GM21367 (cell line): Measurements from ENCODE around the gene LNX1.
A peak's percentile ranks its signal among the peaks of the same experiment; 100 is the strongest.

ENCODE experiments used
- ATAC-seq: cut with Tn5 transposase; IDR thresholded peaks from one replicate; pipeline ENCODE4 v1.9.1; 2021; ENCODE audit not compliant: unreplicated experiment

LNX1 gene

DNA sequence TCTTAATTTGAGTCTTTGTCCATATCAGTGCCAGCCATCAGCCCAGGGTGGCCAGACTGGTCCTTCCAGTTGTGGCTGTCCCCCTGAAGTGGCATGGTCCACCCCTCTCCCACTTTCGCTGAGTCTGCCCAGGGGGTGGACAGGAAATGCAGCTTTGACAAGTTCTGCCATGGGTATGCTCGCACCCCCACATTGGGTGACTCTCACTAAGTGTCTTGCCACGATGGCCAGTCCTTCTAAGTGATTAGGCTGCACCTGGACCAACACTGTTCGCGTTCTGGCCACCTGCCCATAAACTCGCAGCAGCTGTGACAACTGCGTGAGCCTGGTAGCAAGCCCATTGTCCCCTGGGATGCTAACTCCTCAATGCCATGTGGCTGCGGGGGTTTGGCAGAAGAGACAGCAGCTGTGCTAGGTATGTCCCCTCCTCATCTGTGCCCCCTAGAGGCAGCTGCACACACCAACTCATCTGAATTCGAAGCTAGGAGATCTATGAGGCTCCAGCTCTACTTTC, 10.0 kb upstream of the LNX1 start:
- ATAC-seq = peak; percentile 72

DNA sequence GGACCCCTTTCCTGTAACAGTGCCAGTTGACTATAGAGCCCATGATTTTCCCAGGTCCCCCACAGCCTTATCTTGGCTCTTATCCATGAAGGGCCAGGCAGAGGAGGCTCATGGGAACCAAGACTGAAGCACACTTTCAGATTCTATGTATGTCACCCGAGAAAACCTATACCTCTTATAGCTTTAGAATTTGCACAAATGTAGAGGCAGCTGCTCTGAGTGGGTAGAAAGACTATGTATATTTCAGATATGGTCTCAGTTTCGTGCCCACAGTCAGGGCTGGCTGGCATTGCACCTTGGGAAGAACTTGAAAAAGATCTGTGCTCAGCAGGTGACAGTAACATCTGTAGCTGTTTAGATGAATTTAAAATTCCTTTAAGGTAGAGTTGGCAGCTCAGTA, 8.3 kb upstream of the LNX1 start:
- peak; percentile 67 for ATAC-seq

DNA sequence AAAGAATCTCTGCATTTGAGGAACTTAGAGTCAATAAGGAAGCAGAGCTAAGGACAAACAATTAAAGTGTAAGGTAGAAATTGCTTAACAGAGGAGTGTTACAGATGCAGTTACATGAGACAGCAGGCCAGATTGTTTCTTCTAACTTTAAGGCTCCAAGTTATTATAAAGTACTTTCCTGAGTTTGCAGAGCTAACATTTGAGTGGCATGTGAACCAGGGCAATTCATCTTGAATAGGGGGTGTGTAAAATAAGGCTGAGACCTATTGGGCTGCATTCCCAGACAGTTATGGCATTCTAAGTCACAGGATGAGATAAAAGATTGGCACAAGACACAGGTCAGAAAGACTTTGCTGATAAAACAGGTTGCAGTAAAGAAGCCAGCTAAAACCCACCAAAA, 7.6 kb upstream of the LNX1 start:
- ATAC-seq = no peak

DNA sequence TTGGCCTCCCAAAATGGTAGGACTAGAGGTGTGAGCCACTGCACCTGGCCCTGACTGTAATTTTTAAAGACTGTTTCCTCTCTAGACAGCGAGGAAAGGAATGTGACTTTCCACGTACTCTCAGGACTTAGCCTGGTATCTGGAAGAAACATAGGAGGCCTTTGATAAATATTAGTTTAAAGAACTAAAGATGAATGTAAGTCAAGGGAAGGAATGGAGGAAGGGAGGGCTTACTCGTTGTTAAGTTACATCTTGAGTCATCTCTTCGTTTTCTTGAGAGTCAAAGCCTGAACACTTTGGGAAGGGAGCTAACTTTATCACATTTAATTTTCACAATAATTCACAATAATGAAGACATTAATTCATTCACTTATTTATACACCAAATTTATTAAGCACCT, 7.2 kb upstream of the LNX1 start:
- no peak for ATAC-seq

DNA sequence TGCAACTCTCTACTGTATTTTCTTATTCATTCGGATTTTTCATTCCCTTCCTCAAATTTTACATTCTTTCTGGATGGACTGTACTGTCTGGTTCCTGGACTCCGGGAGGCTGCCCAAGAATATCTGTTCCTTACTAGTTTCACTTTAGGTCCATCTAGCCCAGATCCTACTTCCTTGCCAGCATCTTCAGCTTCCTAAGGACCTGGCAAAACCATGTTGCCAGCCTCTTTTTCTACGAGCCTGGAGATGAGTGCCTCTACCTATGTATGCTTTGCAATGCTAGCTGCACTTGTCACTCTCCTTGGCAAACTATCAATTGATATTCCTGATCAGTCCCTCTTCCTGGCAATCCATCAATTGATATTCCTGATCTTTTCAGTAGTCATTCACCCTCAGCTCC, 5.6 kb upstream of the LNX1 start:
- ATAC-seq = no peak

DNA sequence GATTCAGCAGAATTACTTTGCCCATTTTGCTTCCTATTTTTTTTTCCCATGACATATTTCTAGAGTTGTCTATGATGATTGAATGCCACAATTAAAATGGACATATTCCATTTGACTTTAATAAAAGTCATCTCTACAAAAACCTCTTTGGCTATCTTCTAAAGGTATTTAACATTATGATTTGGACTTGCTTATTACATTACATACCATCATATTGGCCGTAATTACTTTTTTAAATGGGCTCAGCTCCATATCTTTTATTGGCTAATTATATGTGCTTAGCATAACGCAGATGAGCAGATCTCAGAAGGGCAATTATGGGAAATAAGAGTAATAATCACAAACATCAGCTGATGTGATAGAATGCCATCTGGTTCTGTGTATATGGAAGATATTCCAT, 4.5 kb upstream of the LNX1 start:
- ATAC-seq = no peak

DNA sequence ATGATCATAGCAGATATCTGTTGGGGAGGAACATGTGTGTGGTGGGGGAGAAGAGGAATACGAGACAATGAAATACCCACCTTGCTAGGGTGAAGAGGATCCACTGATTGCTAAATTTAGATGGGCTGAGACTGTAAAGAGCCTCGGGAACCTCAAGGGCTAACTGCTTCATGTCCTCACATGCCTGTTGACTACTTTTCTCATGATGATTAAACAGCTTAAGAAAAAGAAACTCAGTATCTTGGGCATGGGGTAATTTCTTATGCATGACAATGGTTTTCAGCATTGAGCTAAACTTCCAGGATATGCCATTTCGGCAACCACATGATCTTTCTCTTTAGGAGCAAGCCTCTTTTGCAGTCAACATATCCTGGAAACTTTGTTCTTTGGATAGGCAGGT, 3.9 kb upstream of the LNX1 start:
- ATAC-seq = no peak

DNA sequence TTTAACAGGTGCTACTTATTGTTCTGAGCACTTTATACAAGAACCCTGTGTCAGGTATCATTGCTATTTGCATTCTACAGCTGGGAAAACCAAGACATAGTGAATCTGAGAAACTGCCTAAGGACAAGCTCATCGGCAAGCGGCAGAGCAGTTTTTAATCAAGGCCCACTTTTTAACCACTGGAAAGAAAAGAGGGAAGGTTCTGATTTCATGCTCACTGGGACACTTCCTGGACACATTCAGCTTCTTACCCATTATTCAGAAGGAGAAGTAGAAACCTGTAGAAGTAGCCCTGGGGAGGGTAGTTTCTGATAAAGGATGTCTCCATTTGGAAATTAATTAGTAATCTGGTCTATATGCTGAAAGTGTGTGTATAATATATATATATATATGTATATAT, 2.5 kb upstream of the LNX1 start:
- ATAC-seq = no peak

DNA sequence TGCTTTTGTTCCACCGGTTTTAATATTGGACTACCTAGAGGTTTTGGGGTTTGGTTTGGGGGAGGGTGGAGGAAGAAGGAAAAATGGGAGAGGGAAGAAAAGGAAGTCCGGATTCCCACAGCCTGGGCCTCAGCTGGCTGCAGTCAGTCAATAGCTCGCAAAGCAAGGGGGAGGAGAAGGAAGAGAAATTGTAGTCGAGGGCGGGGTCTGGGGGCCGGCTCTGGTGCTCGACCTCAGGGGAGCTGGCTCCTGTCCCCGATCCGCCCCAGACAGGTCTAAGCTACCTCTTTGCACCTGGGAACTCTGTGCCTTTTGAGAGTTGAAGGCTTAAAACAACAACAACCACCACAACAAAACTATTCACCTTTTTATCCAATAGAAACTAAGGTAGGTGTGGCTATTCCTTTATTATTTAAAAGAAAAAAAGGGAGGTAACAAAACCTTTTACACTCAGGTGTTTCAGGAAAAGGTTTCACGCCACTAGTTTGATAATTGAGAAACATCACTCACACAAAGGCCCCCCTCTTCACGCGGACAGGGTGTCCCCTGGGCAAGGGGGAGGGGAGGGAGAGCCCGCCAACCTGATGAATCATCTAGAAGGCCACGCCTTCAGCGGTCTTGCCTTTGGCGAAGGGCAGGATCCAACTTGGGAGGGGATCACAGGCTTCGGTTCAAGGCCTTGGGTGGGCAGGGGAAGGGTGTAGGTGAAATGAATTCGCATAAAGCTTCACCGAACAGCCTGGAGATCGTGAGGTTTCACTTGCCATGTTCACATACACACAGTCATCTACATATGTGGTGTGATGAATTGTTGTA, 1.6 kb upstream of the LNX1 start:
- ATAC-seq = no peak

DNA sequence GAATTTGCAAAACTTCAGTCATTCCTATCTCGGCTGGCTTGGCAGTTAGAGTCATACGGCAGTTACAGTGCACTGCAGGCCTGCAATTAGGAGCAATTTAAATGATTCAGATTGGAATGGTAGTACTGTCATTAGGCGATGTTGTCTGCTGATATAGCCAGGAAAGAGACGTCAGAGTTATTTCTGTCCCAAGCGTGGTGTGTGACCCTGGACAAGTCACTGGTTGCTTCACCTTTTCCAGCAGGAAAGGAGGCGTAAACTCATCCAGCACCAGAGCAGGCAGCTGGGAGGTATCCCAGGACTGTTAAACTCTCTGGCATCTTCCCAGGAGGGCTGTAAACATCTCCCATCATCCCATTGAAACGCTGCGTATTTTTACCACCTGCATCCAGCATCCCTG, 836 bp upstream of the LNX1 start:
- ATAC-seq = no peak

DNA sequence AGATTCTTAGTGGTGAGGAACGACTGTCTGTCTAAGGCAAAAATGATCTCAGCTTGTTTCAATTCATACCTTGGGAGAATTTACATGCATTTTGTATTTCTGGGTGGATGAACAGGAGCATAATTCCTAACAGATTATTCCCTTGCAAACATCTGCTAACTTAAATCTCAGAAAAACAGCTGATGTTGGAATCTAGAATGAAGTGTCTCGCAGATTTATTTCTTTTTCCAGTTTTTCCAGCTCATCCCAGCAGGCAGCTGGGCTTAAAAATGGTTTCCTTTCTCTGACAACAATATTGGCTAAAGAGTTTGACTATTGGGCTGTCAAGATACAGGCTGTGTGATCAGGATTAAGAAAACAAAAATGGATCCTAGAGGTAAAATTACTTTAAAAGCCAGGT, 1.1 kb downstream of the LNX1 start:
- no peak for ATAC-seq

DNA sequence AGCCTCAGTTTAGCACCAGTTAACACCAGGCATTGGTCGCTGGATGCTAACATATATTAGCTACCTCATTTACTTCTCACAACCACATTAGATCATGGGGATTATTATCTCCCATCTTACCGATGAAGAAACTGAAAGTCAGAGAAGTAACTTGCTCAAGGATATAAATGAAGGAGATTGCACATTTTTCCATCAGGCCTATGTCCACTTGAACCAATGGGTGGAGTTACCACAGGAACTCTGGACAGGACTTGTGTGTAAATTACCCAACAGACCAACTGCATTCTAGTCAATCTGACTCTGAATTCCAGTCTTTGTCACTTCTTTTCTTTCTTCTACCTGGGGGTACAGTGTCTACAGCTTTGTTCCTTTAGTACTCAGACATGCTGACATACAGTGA, 1.8 kb downstream of the LNX1 start:
- ATAC-seq = no peak

DNA sequence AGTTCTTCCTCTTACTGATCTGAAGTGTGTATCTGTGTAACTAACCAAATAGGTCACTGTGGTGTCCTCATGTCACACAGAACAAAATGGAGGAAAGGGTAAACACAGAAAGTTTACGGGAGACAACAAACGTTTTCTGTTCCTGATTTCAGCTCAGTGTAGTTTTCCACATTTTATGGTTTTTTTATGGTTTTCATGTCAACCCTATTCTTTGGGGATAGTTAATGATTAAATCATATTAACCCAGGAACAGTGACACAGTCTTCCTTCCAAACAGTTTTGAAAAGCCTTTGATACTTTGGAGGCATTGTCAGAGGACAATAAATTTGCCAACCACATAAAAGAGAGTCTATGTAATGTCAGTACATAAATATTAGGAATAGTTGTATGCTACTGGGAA, 4.2 kb downstream of the LNX1 start:
- ATAC-seq = no peak

DNA sequence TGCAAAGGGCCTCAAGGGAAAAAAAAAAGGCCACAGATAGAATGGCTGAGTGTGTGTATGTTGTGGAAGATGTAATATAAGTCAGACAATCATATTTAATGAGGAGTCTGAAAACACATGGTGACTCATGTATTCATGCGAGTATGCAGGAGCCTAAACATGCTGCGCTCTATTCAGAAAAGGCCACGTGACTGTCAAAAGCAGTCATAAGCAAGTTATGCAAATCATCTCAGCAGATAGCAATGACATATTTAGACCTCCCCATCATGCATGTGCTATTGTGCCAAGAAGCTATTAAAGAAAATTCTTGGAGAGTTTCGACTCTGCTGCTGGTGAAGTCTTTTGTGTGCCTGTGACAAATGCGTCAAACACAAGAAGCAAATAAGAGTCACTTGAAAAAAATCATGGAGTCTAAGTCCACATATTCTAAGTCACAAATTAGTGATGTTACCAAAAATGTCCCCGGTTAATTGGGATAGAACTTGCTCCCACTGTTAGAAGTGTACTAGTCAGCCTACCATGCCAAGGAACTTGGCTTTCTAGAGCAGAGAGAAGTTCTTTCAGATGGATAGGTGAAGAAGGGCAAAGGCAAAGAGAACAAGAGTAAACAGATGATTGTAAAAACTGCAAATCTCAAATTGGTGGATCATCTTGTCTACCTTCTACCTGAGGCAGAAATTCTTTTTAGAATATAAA, 5.0 kb downstream of the LNX1 start:
- ATAC-seq = no peak

DNA sequence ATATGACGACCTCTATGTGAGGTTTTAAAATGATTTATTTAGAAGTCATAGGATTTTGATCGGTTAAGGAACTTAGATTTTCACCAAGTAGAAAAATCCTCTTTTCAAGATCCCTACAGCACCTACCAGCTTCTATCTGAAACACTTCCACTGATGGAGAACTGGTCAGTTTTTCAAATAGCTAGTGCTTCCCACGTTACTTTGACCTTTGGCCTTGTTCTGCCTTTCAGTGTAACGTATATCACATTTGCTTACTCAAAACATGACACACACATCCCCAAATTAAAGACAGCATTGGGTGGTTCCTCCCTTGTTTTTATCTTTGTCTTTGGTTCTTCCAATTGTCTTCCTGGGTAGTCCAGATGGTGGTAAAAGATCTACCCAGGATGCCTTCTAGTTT, 6.6 kb downstream of the LNX1 start:
- ATAC-seq = no peak

DNA sequence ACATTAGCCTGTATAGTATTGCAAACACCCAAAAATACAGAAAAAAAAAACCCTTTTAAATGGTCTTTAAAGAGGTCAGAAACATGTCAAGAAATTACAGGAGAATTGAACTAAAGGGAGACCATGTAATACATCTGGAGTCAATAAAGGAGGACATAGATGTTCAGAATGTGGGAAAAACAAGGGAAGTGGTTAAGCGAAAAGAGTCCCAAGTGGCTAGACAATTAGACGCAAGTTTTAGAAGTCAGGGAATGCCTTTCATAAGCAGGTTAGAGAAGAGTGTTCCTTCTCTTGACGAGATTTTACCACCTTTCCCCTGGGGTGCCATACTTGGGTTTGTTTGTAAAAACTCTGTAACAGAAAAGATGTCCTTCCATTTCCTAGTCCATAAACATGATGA, 7.8 kb downstream of the LNX1 start:
- no peak for ATAC-seq

DNA sequence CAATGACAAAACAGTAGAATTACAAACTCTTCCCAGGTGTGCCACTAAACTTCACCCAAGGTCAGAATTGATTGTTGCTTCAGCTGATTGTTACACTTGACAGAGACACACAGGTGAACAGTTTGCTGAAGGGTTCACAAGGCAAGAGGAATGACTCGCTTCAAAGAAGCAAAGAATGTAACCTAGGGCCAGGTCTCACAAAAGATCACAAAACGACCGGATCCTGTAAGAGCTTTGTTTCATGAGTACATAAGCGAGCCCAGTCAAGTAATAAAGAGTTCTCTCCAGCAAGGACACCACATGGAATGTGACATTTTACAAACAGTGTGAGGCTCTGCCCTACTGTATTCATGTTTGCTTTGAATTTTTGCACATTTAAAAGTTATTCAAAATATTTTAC, 9.1 kb downstream of the LNX1 start:
- no peak for ATAC-seq

DNA sequence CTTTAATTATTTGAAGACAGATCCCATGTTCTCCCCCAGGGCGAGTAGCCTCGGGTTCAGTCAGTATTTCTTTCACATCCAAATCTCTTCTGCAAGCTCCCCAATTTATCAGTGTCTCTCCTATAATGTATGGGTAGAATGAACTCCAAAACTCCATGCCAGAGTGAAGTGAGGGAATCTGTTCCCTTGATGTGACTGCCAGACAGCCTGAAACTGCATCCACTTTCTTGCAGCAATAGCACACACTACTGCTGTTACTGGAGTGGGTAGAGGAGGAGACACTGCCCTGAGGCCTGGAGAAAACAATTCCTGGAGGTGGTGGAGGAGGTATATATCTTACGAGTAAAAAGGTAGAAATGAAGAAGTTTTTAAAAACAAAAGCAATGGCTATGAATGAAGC, 11.0 kb downstream of the LNX1 start:
- ATAC-seq = no peak

DNA sequence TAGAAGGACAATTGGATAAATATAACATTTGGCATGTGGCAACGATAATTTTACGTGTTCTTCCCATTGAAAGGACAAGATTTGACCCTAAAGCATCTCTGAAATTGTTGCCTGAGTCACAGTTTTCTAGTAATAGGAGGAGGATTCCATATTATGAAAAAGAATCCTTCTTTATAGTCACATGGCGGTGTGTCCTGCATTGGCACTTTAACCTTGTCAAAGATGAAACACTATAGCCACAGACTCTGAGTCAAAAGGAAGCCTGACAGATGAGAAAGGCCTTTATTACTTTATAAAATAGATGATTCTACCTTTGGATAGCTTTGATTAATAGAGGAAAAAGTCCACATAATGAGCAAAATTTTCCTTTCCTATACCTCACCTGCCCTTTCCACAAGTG, 11.5 kb downstream of the LNX1 start:
- ATAC-seq = no peak

DNA sequence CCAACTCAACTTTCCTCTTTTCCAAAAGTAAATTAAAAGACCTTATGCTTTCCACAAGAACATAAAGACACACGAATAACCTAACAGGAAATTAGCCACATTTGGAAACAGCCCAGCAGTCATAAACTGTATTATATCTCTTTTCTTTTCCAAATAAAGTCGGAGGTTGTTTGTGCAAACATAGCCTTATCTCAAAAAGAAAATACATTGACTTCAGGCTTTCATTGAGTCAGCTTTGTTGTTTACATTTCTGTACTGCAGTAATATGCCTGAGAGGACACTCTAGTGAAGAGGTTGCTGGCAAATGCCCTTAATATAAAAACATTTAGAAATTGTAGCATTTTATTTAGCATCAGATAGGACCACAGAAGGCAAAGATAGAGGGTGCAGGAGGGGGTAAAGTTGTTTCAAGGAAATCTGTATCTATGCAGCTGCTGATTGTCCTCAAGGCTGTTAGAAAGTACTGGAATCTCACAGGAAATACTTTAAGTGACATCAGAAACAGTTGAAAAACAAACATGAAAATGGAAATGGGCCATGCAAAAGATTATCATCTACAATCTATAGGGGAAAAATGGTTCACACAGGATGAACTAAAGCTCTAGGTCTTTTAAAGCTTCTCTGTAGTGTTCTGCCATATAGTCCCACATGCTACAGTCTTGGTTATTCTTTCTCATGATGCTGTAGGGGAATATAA, 14.5 kb downstream of the LNX1 start:
- no peak for ATAC-seq

DNA sequence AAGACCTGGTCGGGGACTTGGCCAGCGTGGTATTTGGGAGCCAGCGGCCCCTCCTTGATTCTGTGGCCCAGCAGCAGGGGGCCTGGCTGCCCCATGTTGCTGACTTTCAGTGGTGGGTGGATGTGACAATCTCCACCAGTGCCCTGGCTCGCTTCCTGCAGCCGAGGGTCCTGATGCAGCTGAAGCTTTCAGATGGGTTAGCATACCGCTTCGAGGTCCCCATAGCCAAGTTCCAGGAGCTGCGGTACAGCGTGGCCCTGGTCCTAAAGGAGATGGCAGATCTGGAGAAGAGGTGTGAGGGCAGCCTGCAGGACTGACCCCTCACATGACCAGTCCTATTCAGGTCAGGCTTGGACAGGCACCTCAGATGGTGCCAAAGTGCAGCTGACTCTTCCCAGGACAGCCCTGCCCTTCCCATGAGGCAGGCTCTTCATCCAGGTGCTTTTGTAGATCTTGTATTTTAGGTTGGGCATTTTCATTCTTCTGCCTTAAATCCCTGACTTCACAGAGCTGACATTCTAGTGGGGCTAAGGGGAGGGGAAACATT, 15.1 kb downstream of the LNX1 start:
- no peak for ATAC-seq

DNA sequence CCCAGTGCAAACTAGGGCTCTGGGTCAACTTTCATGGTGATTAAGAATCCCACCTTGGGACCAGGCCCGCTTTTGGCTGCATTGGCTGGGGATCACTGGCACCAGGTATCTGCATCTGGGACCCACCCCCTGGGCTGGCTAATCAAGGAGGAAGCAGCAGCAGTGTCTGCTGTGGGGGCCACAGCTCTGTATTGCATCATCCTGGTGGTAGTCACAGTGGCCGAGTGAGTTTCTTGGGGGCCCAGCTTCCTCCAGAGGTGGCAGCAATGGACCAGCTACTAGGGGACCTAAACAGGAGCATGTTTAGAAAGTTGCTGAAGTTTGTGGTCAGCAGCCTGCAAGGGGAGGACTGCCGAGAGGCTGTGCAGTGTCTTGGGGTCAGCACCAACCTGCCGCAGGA, 15.7 kb downstream of the LNX1 start:
- no peak for ATAC-seq
